SK-N-MC (cell line): Measurements from ENCODE around the gene NRCAM.

ENCODE experiments used
- EZH2 ChIP-seq: fragments of 200-600 bp; sonication (generic); IDR thresholded peaks from one replicate; pipeline ENCODE4 v1.6.1; 2017; ENCODE audit warnings: antibody characterized with exemption
- POLR2AphosphoS5 ChIP-seq: IDR thresholded peaks from 2 replicates; pipeline ENCODE4 v1.6.1; 2012; ENCODE audit warnings: mild to moderate bottlenecking, low read depth, low read length, borderline replicate concordance

- TF ChIP-seq EZH2 = no peak
- TF ChIP-seq POLR2AphosphoS5 = no peak
These were observed 2.9 kb downstream of the NRCAM start for GRCh38 chr7:108453320-108453719.
